ENCODE measurements around the gene MLEC. TPM values are rescaled to one million over a fixed set of nuclear protein-coding genes. Genes with fewer than 3 reads are reported as not detected.

Gene MLEC
- total and polyA plus RNA-seq, 9 of the 15 experiments (the other 6 are each of a cell fraction or from before 2014, with no cell fraction given) = 18.5 to 108 (median 57.8) TPM

GRCh38 chr12:120703311-120703942, 16.5 kb downstream of the MLEC start (continued):
- TF ChIP-seq ARID4B (CRISPR knock-in tag; IDR thresholded peaks at IDR 0.05) (no peak), ZNF780A (CRISPR knock-in tag; IDR thresholded peaks at IDR 0.05) (no peak), ZNF766 (CRISPR knock-in tag; conservative IDR thresholded peaks at IDR 0.05) (no peak), MCM3 (IDR thresholded peaks at IDR 0.05) (no peak)

GRCh38 chr12:120705618-120706017, 18.7 kb downstream of the MLEC start:
- no peak for ATAC-seq
- peaks cover 33% of the 10 kb centered on the region; the same call in 2 of the 3 replicates for H3K36me3 ChIP-seq (ENCODE audit: control insufficient read depth, insufficient read depth, low read length)
- no peak for FAIRE-seq
- POLR2A ChIA-PET = interaction anchor here (0.7 to 1.5 kb wide), 2 partner anchors 15 to 314 kb away, joined by 3 read pairs; no protein-coding TSS in a partner anchor
- BruUV-seq (replicated peaks) = no TSS peak
- peak overlapping the region in 1 of 2 experiments; percentile 69; a peak in 1 of 4 replicates for H3K9ac ChIP-seq (ENCODE audit: insufficient read depth in 1 of 2, low read depth in 2 of 2, low read length in 2 of 2)
- H2AFZ ChIP-seq (ENCODE audit: low read depth, low read length) = no peak overlapping the region
- peaks cover 2% of the 10 kb centered on the region; the same call in 2 of the 3 replicates for H3K79me2 ChIP-seq (ENCODE audit: control insufficient read depth, insufficient read depth, low read length)
- no peaks in the 10 kb centered on the region for H4K20me1 ChIP-seq (replicated peaks; ENCODE audit: control insufficient read depth, insufficient read depth, low read length)
- 89% methylated on average over 1 of the region's 1 CpG for WGBS (ENCODE audit: insufficient coverage, low coverage, missing lambda C conversion rate)
- no peak overlapping the region for H3K4me3 ChIP-seq
- H3K27ac ChIP-seq (ENCODE audit: extremely low read depth, low read depth, low read length) = no peak overlapping the region
- no peak overlapping the region for H3K4me2 ChIP-seq (ENCODE audit: insufficient read depth, low read length)
- no peaks in the 10 kb centered on the region for H3K27me3 ChIP-seq (ENCODE audit: control insufficient read depth in 2 of 2, insufficient read depth in 2 of 2, low read length in 2 of 2)
- intact Hi-C loops (cut with micrococcal nuclease) (no loop called here), in situ Hi-C loops (cut with MboI) (no loop called here)
- CTCF ChIA-PET (ENCODE audit: low intra/inter-chr PET ratio) = interaction anchor here (0.7 kb wide), 1 partner anchor 56 kb away, joined by 4 read pairs; no protein-coding TSS in a partner anchor
- H3K4me1 ChIP-seq (replicated peaks in 1 of 2; ENCODE audit: control insufficient read depth in 2 of 2, insufficient read depth in 2 of 2, low read length in 2 of 2) = peaks cover 7 to 8% of the 10 kb centered on the region in 2 experiments; a peak in 3 of 5 replicates
- H3K9me1 ChIP-seq (ENCODE audit: control insufficient read depth, insufficient read depth, low read length) = no peaks in the 10 kb centered on the region
- no peaks in the 10 kb centered on the region for H3K9me3 ChIP-seq (replicated peaks; ENCODE audit: control insufficient read depth, insufficient read depth, low read depth, low read length)
- no peak for DNase-seq (ENCODE audit: extremely low read depth in 1 of 4, low spot score in 3 of 4)
- TF ChIP-seq TAF1 (IDR thresholded peaks at IDR 0.05; ENCODE audit: control insufficient read depth, extremely low read depth, insufficient read depth, low read length, severe bottlenecking) = no peak
- no peak for TF ChIP-seq CTBP1 (IDR thresholded peaks at IDR 0.05; ENCODE audit: borderline replicate concordance)
- TF ChIP-seq ZNF165 (CRISPR knock-in tag; IDR thresholded peaks at IDR 0.05; ENCODE audit: borderline replicate concordance) = no peak
- TF ChIP-seq MLX (CRISPR knock-in tag; conservative IDR thresholded peaks at IDR 0.05) = no peak
- no peak for TF ChIP-seq TSC22D4 (tag; IDR thresholded peaks at IDR 0.05)
- no peak for TF ChIP-seq ZNF12 (CRISPR knock-in tag; IDR thresholded peaks at IDR 0.05)
- TF ChIP-seq KLF6 (CRISPR knock-in tag; IDR thresholded peaks at IDR 0.05; ENCODE audit: borderline replicate concordance) = no peak
- no peak for TF ChIP-seq TBP (optimal IDR thresholded peaks at IDR 0.05; ENCODE audit: low read depth, low read length)
- TF ChIP-seq FOXP1 (CRISPR knock-in tag; IDR thresholded peaks at IDR 0.05) = no peak
- TF ChIP-seq ATF6 (CRISPR knock-in tag; IDR thresholded peaks at IDR 0.05) = no peak
